ENCODE data around the gene SLC35G1.

DNA sequence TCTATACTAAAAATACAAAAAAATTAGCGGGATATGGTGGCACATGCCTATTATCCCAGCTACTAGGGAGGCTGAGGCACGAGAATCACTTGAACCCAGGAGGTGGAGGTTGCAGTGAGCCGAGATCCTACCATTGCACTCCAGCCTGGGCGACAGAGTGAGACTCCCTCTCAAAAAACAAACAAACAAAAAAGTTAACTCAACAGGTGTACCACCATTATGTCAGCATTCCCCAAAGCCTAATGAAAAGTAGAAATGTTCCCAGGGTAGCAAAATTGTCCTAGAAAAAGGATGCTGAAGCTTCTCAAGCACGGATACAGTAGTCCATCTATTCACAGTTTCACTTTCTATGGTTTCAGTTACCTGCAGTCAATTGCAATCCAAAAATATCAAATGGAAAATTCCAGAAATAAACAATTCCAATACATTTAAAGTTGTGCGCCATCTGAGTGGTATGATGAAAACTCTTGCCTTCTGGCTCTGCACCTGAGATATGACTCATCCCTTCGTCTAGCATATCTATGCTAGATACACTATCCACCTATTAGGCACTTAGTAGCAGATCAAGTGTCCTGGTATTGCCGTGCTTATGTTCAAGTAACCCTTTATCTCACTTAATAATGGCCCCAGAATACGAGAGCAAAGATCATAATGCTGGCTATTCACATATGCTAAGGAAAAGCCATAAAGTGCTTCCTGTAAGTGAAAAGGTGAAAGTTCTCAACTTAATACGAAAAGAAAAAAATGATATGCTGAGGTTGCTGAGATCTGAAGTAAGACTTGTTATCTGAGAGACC is 37.2 kb upstream of the SLC35G1 start:
- TF ChIP-seq, protein P1, sequence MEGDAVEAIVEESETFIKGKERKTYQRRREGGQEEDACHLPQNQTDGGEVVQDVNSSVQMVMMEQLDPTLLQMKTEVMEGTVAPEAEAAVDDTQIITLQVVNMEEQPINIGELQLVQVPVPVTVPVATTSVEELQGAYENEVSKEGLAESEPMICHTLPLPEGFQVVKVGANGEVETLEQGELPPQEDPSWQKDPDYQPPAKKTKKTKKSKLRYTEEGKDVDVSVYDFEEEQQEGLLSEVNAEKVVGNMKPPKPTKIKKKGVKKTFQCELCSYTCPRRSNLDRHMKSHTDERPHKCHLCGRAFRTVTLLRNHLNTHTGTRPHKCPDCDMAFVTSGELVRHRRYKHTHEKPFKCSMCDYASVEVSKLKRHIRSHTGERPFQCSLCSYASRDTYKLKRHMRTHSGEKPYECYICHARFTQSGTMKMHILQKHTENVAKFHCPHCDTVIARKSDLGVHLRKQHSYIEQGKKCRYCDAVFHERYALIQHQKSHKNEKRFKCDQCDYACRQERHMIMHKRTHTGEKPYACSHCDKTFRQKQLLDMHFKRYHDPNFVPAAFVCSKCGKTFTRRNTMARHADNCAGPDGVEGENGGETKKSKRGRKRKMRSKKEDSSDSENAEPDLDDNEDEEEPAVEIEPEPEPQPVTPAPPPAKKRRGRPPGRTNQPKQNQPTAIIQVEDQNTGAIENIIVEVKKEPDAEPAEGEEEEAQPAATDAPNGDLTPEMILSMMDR (IDR thresholded peaks at IDR 0.05; ENCODE audit: low read length), result no peak
- TF ChIP-seq EZH2 (IDR thresholded peaks at IDR 0.05; ENCODE audit: borderline replicate concordance, low read length), result no peak

Measured in OCI-LY1 (cell line).